ENCODE measurements around the gene ADH6. TPM values are rescaled to one million over a fixed set of nuclear protein-coding genes. Genes with fewer than 3 reads are reported as not detected.

The ADH6 gene
- total and polyA plus RNA-seq, 2 experiments from 2014 or later: not detected

DNA sequence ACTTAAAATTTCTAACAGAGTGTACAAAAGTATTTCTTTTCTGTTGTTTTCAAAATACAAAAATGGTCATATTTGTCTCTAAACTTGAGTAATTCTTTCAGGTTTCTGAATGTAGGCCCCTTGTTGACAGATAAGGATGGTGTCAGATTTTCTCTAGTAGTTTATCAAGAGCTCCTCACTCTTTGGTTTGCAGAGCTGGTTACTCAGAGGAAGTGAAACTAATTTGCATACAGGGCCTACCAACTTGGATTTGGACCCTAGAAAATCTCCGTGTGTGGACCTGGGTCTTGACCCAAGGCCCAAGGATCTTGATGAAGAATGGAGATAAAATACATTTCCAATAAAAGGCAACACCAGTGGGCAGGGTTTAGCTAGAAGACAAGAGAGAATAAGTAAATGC lies 433 bp upstream of the ADH6 start:
- Histone ChIP-seq H3K9me3 (ENCODE audit: low read depth) (no peaks in the 10 kb centered on the region), H3K4me3 (no peak overlapping the region), H3K9me2 (ENCODE audit: insufficient read depth) (no peaks in the 10 kb centered on the region), H3K79me2 (ENCODE audit: insufficient read depth) (no peaks in the 10 kb centered on the region), H3K27ac (no peak overlapping the region), H3F3A (ENCODE audit: insufficient read depth) (no peaks in the 10 kb centered on the region), H3K4me1 (ENCODE audit: insufficient read depth) (no peaks in the 10 kb centered on the region), H3K27me3 (replicated peaks; ENCODE audit: insufficient read depth) (no peaks in the 10 kb centered on the region), H3K4me2 (ENCODE audit: unreplicated experiment) (no peak overlapping the region), H2AFZ (no peak overlapping the region), H4K20me1 (ENCODE audit: insufficient read depth) (no peaks in the 10 kb centered on the region), H3K36me3 (ENCODE audit: low read depth) (no peaks in the 10 kb centered on the region), H3K9ac (no peak overlapping the region)
- in situ Hi-C loops (cut with MboI): no loop called here
- DNase-seq: no peak
- TF ChIP-seq EZH2 (IDR thresholded peaks at IDR 0.05; ENCODE audit: insufficient read depth, poor library complexity, severe bottlenecking): no peak
- TF ChIP-seq EZH2phosphoT487 (IDR thresholded peaks at IDR 0.05; ENCODE audit: insufficient read depth, low read depth): no peak
- 28 to 33% methylated on average over 1 of the region's 1 CpG for WGBS, 2 experiments (ENCODE audit: low coverage in 1 of 2, low lambda C conversion rate in 2 of 2, missing lambda C conversion rate in 2 of 2)

DNA sequence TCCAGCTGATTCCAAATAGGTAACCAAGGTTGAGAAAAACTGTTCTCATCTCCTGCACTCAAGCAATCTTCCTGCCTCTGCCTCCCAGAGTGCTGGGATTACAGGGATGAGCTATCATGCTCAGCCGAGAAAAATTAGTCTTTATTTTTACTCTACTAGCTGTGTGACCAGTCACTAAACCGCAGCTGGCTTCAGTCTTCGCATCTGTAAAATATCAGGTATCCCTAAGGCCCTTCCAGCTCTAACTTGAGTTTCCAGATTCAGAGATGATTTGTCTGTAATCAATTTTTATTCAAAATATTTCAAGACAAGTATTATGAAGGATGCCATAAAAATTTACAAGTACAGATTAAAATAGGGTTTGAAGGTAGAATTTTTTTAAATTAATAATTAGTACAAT lies 3.5 kb downstream of the ADH6 start:
- Histone ChIP-seq H3K79me2 (ENCODE audit: insufficient read depth) (no peaks in the 10 kb centered on the region), H3K4me3 (no peak overlapping the region), H2AFZ (no peak overlapping the region), H3K27ac (no peak overlapping the region), H3K9me2 (ENCODE audit: insufficient read depth) (no peaks in the 10 kb centered on the region), H3K9me3 (ENCODE audit: low read depth) (no peaks in the 10 kb centered on the region), H3K36me3 (ENCODE audit: low read depth) (no peaks in the 10 kb centered on the region), H3K4me2 (ENCODE audit: unreplicated experiment) (no peak overlapping the region), H3K27me3 (replicated peaks; ENCODE audit: insufficient read depth) (no peaks in the 10 kb centered on the region), H3K4me1 (ENCODE audit: insufficient read depth) (no peaks in the 10 kb centered on the region), H4K20me1 (ENCODE audit: insufficient read depth) (no peaks in the 10 kb centered on the region), H3F3A (ENCODE audit: insufficient read depth) (no peaks in the 10 kb centered on the region), H3K9ac (no peak overlapping the region)
- in situ Hi-C loops (cut with MboI): no loop called here
- TF ChIP-seq EZH2 (IDR thresholded peaks at IDR 0.05; ENCODE audit: insufficient read depth, poor library complexity, severe bottlenecking) (no peak), EZH2phosphoT487 (IDR thresholded peaks at IDR 0.05; ENCODE audit: insufficient read depth, low read depth) (no peak)
- WGBS, 2 experiments (ENCODE audit: low coverage in 1 of 2, low lambda C conversion rate in 2 of 2, missing lambda C conversion rate in 2 of 2): 74 to 86% methylated on average over 3 of the region's 3 CpGs
- no peak for DNase-seq

DNA sequence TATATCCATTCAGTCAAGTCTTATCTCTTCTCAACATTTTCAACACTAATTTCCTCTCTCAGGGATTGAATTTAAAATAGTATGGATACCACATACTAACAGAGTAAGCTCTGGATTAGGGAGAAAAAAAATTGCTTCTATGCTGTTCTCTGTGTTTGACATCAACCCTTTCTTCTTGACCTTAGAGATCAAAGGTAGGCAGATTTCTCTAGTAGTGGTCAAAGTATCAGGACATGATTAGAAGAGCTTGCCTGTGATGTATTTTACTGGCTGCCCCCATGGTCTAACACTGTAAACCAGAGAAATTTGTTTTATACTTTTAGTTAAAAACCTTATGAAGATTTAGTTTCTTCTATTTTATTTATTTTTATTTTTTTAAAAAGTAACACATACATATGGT lies 8.3 kb downstream of the ADH6 start:
- Histone ChIP-seq H3K36me3 (ENCODE audit: low read depth) (no peaks in the 10 kb centered on the region), H4K20me1 (ENCODE audit: insufficient read depth) (no peaks in the 10 kb centered on the region), H3K9ac (no peak overlapping the region), H3K9me2 (ENCODE audit: insufficient read depth) (no peaks in the 10 kb centered on the region), H3K4me1 (ENCODE audit: insufficient read depth) (peaks cover 15% of the 10 kb centered on the region), H3K27me3 (replicated peaks; ENCODE audit: insufficient read depth) (no peaks in the 10 kb centered on the region), H3K4me3 (no peak overlapping the region), H3F3A (ENCODE audit: insufficient read depth) (peaks cover 2% of the 10 kb centered on the region; the same call in 1 of the 2 replicates), H3K27ac (no peak overlapping the region), H3K4me2 (ENCODE audit: unreplicated experiment) (no peak overlapping the region), H2AFZ (no peak overlapping the region), H3K79me2 (ENCODE audit: insufficient read depth) (no peaks in the 10 kb centered on the region), H3K9me3 (ENCODE audit: low read depth) (no peaks in the 10 kb centered on the region)
- in situ Hi-C loops (cut with MboI): no loop called here
- TF ChIP-seq EZH2phosphoT487 (IDR thresholded peaks at IDR 0.05; ENCODE audit: insufficient read depth, low read depth) (no peak), EZH2 (IDR thresholded peaks at IDR 0.05; ENCODE audit: insufficient read depth, poor library complexity, severe bottlenecking) (no peak)
- DNase-seq: no peak

DNA sequence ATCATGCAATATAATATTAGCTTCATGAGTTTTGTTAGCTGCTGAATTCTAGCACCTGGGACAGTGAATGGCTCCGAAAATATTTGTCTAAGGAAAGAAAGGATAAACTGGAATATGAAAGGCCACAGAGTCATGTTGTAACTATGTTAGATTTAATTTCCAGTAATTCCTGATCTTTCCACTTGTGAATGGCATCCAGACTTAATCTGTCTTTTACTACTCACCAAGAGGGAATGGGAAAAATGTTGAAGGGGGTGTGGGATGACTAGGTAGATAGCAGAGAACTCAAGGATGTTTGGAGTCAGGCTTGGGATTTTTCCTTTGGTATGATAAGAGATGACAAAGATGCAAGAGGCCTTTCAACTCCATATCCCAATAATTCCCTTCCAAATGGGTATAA lies 9.4 kb downstream of the ADH6 start:
- H3K79me2 ChIP-seq (ENCODE audit: insufficient read depth): no peaks in the 10 kb centered on the region
- peaks cover 10% of the 10 kb centered on the region; the same call in 1 of the 2 replicates for H3F3A ChIP-seq (ENCODE audit: insufficient read depth)
- no peaks in the 10 kb centered on the region for H3K27me3 ChIP-seq (replicated peaks; ENCODE audit: insufficient read depth)
- DNase-seq: peak; percentile 27
- TF ChIP-seq EZH2 (IDR thresholded peaks at IDR 0.05; ENCODE audit: insufficient read depth, poor library complexity, severe bottlenecking) (no peak), EZH2phosphoT487 (IDR thresholded peaks at IDR 0.05; ENCODE audit: insufficient read depth, low read depth) (no peak)
- H2AFZ ChIP-seq: no peak overlapping the region
- no peaks in the 10 kb centered on the region for H3K9me3 ChIP-seq (ENCODE audit: low read depth)
- H3K9ac ChIP-seq: no peak overlapping the region
- H3K4me3 ChIP-seq: no peak overlapping the region
- H4K20me1 ChIP-seq (ENCODE audit: insufficient read depth): no peaks in the 10 kb centered on the region
- 24 to 56% methylated on average over 1 of the region's 1 CpG for WGBS, 2 experiments (ENCODE audit: low coverage in 1 of 2, low lambda C conversion rate in 2 of 2, missing lambda C conversion rate in 2 of 2)
- H3K4me2 ChIP-seq (ENCODE audit: unreplicated experiment): no peak overlapping the region
- no peaks in the 10 kb centered on the region for H3K36me3 ChIP-seq (ENCODE audit: low read depth)
- in situ Hi-C loops (cut with MboI): loop anchor here (10.0 kb wide), 1 partner anchor 195 kb away; no protein-coding TSS in a partner anchor
- H3K27ac ChIP-seq: no peak overlapping the region
- peaks cover 25% of the 10 kb centered on the region for H3K4me1 ChIP-seq (ENCODE audit: insufficient read depth)
- H3K9me2 ChIP-seq (ENCODE audit: insufficient read depth): no peaks in the 10 kb centered on the region

DNA sequence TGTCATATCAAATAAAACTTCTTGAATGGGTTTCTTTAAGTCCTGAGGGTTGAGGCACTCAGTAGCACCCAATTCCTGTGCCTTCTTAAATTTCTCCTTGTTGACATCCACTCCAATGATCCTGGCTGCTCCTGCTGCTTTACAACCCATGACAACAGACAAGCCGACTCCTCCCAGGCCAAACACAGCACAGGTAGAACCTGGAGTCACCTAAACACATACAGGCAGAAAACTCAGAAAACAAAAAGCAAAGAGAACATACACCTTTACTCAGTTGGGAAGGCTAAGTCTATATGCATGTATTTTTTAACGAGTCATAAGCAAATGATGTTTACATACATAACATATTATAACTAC lies 10.3 kb downstream of the ADH6 start:
- DNase-seq: no peak
- TF ChIP-seq EZH2phosphoT487 (IDR thresholded peaks at IDR 0.05; ENCODE audit: insufficient read depth, low read depth) (no peak), EZH2 (IDR thresholded peaks at IDR 0.05; ENCODE audit: insufficient read depth, poor library complexity, severe bottlenecking) (no peak)
- H3K36me3 ChIP-seq (ENCODE audit: low read depth): no peaks in the 10 kb centered on the region
- in situ Hi-C loops (cut with MboI): loop anchor here (10.0 kb wide), 1 partner anchor 196 kb away; no protein-coding TSS in a partner anchor
- H3K9me3 ChIP-seq (ENCODE audit: low read depth): no peaks in the 10 kb centered on the region
- no peak overlapping the region for H3K9ac ChIP-seq
- H3K27ac ChIP-seq: no peak overlapping the region
- H3K4me3 ChIP-seq: no peak overlapping the region
- no peaks in the 10 kb centered on the region for H4K20me1 ChIP-seq (ENCODE audit: insufficient read depth)
- H3K27me3 ChIP-seq (replicated peaks; ENCODE audit: insufficient read depth): no peaks in the 10 kb centered on the region
- peaks cover 25% of the 10 kb centered on the region for H3K4me1 ChIP-seq (ENCODE audit: insufficient read depth)
- 87 to 97% methylated on average over 2 of the region's 2 CpGs for WGBS, 2 experiments (ENCODE audit: low coverage in 1 of 2, low lambda C conversion rate in 2 of 2, missing lambda C conversion rate in 2 of 2)
- no peak overlapping the region for H3K4me2 ChIP-seq (ENCODE audit: unreplicated experiment)
- H2AFZ ChIP-seq: no peak overlapping the region
- no peaks in the 10 kb centered on the region for H3K79me2 ChIP-seq (ENCODE audit: insufficient read depth)
- peaks cover 10% of the 10 kb centered on the region; the same call in 1 of the 2 replicates for H3F3A ChIP-seq (ENCODE audit: insufficient read depth)
- H3K9me2 ChIP-seq (ENCODE audit: insufficient read depth): no peaks in the 10 kb centered on the region
